ENCODE measurements around the gene OMA1.

- TF ChIP-seq EZH2 (IDR thresholded peaks at IDR 0.05; ENCODE audit: low read depth) (no peak), CTCF (conservative IDR thresholded peaks at IDR 0.05) (no peak)
Measured at GRCh38 chr1:58441699-58442098, 104.8 kb downstream of the OMA1 start.

All from PC-9 (cell line).